GM18870 (cell line): ENCODE data around the gene RIC8A.
A peak's percentile ranks its signal among the peaks of the same experiment; 100 is the strongest.

Experiments
- ATAC-seq: cut with Tn5 transposase; IDR thresholded peaks from one replicate; pipeline ENCODE4 v1.9.1; 2021; ENCODE audit warnings: moderate library complexity; ENCODE audit not compliant: unreplicated experiment

RIC8A gene

DNA sequence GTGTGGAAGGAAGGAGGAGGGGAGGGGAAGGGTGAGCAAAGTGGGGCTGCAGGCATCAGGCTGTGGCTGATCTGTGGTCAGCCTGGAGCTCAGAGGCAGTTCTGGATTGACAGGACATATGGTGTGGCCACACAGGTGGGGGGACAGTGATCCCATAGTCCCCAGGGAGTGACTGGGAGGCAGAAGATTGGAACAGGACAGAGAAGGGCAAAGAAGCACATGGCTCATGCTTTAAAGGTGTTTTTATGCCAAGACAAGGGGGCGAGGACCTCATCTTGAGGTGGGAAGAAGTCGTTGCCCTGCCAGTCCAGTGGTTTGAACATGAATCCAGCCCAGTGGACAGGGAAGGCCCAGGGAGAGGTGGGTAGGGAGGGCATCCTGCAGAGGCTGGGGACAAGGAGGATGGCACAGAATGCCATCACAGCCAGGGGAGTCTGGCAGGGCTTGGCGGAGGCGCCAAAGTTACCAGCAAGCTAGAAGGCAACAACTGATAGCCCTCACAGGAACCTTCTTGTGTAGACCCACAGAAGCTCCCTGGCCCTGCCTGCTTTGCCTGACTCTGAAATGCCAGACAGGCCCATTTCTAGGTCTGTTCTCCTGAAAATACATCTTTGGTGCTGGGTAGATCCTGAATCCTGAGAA is 3.4 kb upstream of the RIC8A start:
- ATAC-seq, result no peak

GRCh38 chr11:204587-205109 is 2.9 kb upstream of the RIC8A start:
- ATAC-seq, result no peak

GRCh38 chr11:205221-206001 is 2.1 kb upstream of the RIC8A start:
- no peak for ATAC-seq

DNA sequence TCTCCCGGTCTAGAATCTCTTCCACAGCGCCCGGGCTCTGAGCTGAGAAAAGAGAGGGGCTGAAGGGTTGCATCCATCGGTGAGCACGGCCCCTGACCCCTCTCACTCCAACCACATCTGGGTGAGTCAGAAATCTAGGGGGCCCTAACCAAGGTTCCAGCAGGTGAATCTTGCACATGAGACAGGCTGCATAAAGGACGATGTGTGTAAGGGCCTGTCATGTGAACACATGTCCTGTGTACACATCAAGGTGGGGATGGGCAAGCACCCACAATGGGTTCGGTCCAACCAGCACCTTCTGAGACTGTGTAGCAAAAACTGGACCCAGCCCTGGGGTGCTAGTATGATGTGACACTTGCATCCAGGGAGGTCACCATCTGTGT is 1.5 kb upstream of the RIC8A start:
- no peak for ATAC-seq

- peak; percentile 1 for ATAC-seq
Observed at GRCh38 chr11:206526-207207, 841 bp upstream of the RIC8A start.

GRCh38 chr11:207863-208180 is 314 bp downstream of the RIC8A start:
- ATAC-seq, result no peak

DNA sequence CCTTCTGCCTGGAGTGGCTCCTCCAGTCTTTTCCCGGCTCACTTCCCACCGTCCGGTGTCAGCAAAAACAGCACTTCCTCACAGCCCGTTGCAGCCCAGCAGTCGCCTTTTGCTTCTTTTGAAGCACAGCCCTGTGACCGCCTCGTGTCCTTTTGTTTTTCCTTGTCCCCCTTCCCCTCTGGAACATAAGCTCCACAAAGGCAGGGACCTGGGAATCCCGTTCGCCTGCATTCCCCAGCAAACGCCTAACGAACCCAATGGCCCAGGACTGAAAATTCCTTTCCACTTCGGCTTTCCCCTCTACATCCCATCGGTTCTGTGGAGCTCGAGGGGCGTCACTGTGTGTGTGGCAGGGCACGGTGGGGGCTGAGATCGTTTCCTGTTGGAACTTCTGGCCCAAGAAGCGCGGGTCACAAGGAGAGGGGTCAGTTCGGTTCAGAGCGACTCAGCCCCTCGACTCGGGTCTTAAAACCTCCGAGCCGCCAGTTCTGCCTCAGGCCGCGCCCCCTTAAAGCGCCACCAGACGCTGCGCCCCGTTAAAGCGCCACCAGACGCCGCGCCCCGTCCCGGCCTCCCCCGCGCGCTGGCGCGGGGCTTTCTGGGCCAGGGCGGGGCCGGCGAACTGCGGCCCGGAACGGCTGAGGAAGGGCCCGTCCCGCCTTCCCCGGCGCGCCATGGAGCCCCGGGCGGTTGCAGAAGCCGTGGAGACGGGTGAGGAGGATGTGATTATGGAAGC is 841 bp downstream of the RIC8A start:
- ATAC-seq, result no peak

DNA sequence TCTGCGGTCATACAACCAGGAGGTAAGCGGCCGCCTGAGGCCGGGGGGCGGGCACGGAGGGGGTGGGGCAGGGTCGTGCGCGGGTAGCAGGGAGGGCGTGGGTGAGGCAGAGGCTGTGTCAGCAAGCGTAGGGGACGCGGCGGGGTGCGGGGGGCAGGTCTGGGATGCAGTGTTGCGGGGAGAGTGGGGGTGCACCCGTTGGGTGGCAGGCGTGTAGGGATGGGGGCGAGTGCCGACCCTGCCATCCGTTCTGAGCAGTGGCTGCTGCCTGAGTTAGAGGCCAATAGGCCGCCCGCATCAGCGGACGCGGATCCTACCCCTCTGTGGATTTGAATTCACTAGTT is 1.4 kb downstream of the RIC8A start:
- ATAC-seq, result no peak

DNA sequence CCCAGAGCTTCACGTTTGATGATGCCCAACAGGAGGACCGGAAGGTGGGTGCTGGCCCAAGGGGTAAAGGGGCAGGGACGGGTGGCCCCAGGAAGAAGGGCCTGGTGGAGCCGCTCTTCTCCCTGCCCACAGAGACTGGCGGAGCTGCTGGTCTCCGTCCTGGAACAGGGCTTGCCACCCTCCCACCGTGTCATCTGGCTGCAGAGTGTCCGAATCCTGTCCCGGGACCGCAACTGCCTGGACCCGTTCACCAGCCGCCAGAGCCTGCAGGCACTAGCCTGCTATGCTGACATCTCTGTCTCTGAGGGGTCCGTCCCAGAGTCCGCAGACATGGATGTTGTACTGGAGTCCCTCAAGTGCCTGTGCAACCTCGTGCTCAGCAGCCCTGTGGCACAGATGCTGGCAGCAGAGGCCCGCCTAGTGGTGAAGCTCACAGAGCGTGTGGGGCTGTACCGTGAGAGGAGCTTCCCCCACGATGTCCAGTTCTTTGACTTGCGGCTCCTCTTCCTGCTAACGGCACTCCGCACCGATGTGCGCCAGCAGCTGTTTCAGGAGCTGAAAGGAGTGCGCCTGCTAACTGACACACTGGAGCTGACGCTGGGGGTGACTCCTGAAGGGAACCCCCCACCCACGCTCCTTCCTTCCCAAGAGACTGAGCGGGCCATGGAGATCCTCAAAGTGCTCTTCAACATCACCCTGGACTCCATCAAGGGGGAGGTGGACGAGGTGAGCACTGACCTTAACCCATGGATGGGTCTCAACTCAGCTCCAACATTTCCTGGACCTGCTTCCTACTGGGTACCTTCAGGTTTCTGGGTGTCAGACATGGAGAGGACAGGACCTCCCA is 2.0 kb downstream of the RIC8A start:
- no peak for ATAC-seq

GRCh38 chr11:210122-210802 is 2.8 kb downstream of the RIC8A start:
- no peak for ATAC-seq

- no peak for ATAC-seq
Observed at GRCh38 chr11:210803-211180, 3.3 kb downstream of the RIC8A start.

GRCh38 chr11:211295-211694 is 3.8 kb downstream of the RIC8A start:
- ATAC-seq, result no peak

DNA sequence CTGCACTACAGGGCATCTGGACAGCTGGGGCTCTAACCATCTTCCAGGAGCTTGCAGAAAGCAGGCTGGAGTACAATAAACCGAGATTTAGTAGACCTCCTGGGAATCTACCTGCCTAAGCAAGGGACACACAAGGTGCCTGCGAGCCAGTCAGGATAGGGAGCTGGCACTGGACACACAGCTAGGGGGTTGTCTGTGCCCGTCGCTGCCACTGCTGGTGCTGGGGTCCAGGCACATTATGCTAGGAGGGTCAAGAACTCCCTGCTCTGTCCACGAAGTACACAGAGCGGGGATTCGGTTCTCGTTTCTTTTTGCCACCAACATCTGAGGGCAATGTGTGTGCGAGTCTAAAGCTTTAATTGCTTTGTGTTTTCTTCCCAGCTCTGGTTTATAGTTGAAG is 4.2 kb downstream of the RIC8A start:
- ATAC-seq, result no peak

- ATAC-seq, result no peak
Observed at GRCh38 chr11:212150-213100, 4.9 kb downstream of the RIC8A start.

DNA sequence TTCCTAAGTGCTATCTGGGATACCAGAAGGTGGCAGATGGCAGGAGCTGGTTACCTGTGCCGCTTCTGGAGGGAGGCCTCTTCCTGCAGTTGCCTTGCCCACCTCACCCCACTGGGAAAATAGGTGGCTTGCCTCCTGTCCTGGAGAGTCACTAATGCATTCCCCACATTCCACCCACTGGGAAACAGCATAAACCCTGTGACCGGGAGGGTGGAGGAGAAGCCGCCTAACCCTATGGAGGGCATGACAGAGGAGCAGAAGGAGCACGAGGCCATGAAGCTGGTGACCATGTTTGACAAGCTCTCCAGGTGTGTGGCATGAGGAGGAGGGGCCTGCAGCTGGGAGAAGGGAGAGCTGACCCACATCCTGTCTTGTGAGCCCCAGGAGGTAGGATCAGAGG is 5.6 kb downstream of the RIC8A start:
- ATAC-seq, result no peak

- ATAC-seq, result no peak
Observed at GRCh38 chr11:214083-214482, 6.6 kb downstream of the RIC8A start.

GRCh38 chr11:215581-216037 is 8.1 kb downstream of the RIC8A start:
- no peak for ATAC-seq

GRCh38 chr11:216081-216974 is 8.8 kb downstream of the RIC8A start:
- ATAC-seq, result no peak
